Activated T-cell treated with anti-CD3 and anti-CD28 coated beads, Interleukin-2, amount 50 U/mL, for 72 hours (primary cell): ENCODE measurements around the gene FERMT3. TPM values are rescaled to one million over a fixed set of nuclear protein-coding genes. Genes with fewer than 3 reads are reported as not detected.
"Not testable (repeated sequence)": the region's sequence is repeated elsewhere in the genome, so short reads cannot be mapped to it uniquely, and the experiment has no call there.

Experiments
- ATAC-seq, 2 donors: fragments of 150-1000 bp; cut with Tn5 transposase; replicated peaks in 1 of 2; 2 replicates each; pipeline ENCODE4 v1.10.0; 2021; ENCODE audit warnings: moderate library complexity in 2 of 2, mild to moderate bottlenecking in 1 of 2
- DNase-seq, 2 donors: peaks; one replicate each; pipeline ENCODE4 v3.0.0; 2021 to 2022; ENCODE audit warnings: mixed read lengths in 1 of 2
- H3K27ac Mint-ChIP-seq: one replicate; pipeline ENCODE4 v1.8.0; 2022; ENCODE audit warnings: mild to moderate bottlenecking, moderate library complexity, mixed read lengths
- H3K27me3 Mint-ChIP-seq: one replicate; pipeline ENCODE4 v1.8.0; 2022; ENCODE audit warnings: low read depth, mixed read lengths
- H3K36me3 Mint-ChIP-seq, 2 donors: one replicate each; pipeline ENCODE4 v1.8.0; 2022; ENCODE audit warnings: mixed read lengths in 2 of 2, mild to moderate bottlenecking in 1 of 2; ENCODE audit not compliant: insufficient read depth in 2 of 2
- H3K4me1 Mint-ChIP-seq: one replicate; pipeline ENCODE4 v1.8.0; 2022; ENCODE audit warnings: low read depth, mixed read lengths
- H3K4me3 Mint-ChIP-seq, 2 donors: one replicate each; pipeline ENCODE4 v1.8.0; 2022; ENCODE audit warnings: mild to moderate bottlenecking in 2 of 2, mixed read lengths in 2 of 2, moderate library complexity in 2 of 2
- H3K9me3 Mint-ChIP-seq, 2 donors: one replicate each; pipeline ENCODE4 v1.8.0; 2022; ENCODE audit warnings: mixed read lengths in 2 of 2
- total RNA-seq, 2 donors: library from RNA; stranded (reverse); gene quantifications; one replicate each; pipeline ENCODE4 v1.2.3, GENCODE V29; 2022

FERMT3 gene
- total RNA-seq, 2 donors from 2014 or later = 158 to 164 TPM

DNA sequence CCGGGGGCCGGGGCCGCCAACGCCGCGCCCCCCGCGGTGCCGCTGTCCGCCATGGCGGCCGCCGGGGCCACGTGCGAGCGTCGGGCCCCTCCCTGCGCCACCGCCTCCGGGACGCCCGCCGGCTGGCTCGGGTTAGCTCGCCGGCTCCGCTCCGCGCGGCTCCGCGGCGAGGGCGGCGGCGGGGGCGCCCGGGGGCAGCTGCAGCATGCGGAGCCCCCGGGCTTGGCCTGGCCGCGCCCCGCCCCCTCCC lies 40.0 kb downstream of the FERMT3 start:
- not testable (repeated sequence) for H3K36me3 Mint-ChIP-seq, H3K27me3 Mint-ChIP-seq, DNase-seq

DNA sequence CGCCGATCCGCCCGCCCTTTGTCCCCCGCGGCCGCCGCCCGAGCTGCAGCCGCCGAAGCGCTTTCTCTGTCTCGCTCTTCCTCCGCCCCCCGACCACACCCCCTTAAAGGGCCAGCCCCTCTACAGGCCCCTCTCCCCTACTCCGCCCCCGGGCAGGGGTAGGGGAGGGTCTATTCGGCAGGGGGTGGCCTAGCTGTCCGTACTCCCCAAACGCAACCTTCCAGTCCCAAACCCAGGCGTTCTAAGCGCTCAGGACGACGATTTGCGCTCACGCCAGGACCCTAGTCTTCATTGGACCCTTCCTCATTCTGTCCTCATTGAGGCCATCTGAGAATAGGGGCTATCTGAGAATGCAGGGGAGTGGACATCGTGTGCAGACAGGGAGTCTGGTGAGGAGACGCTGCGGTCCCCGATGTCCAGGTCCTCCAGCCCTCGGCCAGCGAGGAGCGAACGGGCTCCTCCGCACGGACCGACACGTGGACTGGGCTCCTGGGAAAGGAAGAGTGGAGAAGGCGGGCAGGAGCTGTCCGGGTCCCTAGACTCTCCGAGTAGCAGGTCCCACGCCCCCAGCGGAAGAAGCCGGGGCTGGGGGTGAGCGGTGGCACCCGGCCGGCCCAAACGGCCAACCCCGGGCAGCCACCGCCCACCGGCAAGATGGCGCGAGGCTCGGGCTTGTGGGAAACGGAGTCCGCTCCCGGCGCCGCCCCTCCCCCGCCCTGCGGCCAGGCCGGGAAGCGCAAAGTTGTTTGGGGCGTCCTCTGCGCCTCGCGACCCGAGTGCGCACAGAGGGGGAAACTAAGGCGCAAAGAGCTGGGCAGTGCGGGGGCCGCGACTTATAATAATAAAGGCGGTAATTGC lies 40.6 kb downstream of the FERMT3 start, which contains the start of gene PPP1R14B:
PPP1R14B (minus strand) TSS at position 73 of the 858 bp plus-strand sequence. CDS start 270 bp downstream, outside the sequence.
- H3K27ac Mint-ChIP-seq = peak within 1 kb of the TSS; percentile 65
- peak within 1 kb of the TSS; percentile 93 for H3K4me3 Mint-ChIP-seq
- peak; percentile 87 to 91 for DNase-seq
- peak; percentile 66 to 72 for ATAC-seq
- no peaks in the 10 kb centered on the region for H3K9me3 Mint-ChIP-seq
- no peaks in the 10 kb centered on the region for H3K36me3 Mint-ChIP-seq
- no peaks in the 10 kb centered on the region for H3K27me3 Mint-ChIP-seq
- peaks cover 50% of the 10 kb centered on the region for H3K4me1 Mint-ChIP-seq

More for the DNA sequence above, 40.0 kb downstream of the FERMT3 start:
- H3K9me3 Mint-ChIP-seq, H3K27ac Mint-ChIP-seq: not testable (repeated sequence)
- Mint-ChIP-seq H3K4me3 (peak overlapping the region; percentile 88 to 91), H3K4me1 (peaks cover 44% of the 10 kb centered on the region)
- ATAC-seq = peak; percentile 14 to 25

DNA sequence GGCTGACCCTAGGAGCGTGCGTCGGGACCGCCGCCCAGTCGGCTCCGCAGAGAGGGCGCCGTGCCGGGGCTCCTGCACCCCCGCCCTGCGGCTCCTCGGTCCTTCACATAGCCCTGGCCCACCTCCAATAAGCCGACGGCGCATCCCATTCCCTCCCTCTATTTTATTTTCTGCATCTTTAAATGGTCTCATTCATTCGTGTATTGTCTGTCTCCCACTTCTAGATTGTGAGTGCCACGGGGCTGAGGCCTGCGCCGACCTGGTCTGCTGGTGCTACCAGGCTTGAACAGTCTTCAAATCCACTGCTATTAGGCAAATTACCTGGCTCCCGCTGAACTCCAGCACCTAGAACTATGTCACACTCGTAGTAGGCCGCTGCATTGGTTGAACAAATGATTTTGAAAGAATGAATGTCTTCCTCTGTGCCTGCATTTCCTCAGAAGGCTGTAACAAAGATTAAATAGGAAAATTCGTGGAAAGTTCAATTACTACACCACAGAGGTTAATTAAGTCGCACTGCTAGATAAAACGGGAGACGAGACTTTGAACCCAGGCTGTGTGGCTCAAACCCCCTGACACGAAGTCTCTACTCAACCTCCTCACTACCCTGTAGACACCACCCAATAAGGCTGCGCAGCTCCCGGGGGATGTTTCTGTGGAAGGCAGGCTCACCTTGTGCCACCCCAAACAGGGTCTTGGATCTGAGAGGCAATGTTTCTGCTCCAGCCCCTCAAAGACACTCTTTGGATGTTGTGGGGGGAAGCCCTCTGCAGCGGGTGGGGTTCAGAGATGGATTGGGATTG lies 41.4 kb downstream of the FERMT3 start:
- H3K36me3 Mint-ChIP-seq = no peaks in the 10 kb centered on the region
- DNase-seq (no peak), ATAC-seq (no peak)
- peaks cover 46% of the 10 kb centered on the region for H3K4me1 Mint-ChIP-seq
- H3K27me3 Mint-ChIP-seq = no peaks in the 10 kb centered on the region
- H3K9me3 Mint-ChIP-seq = no peaks in the 10 kb centered on the region
- H3K27ac Mint-ChIP-seq = no peak overlapping the region
- H3K4me3 Mint-ChIP-seq = peak overlapping the region; percentile 65 to 88

DNA sequence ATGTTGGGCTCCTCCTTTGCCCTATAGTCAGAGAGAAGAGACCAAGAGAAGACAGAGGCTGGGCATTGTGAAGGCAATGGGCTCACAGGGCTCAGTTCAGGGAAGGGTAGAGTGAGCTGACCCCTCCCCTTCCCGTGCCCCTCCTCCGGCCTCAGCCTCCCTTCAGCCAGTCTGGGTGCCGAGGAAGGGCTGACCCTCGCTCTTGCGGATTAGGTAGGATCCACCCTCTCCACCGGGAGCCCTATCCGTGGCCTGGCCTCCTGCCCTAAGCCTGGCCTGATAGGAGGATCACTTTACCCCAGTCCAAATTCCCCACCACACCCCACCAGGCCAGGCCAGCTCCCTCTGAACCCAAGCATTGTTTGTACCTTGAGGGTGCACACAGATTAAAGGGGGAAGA lies 42.1 kb downstream of the FERMT3 start:
- ATAC-seq = no peak
- Mint-ChIP-seq H3K36me3 (no peaks in the 10 kb centered on the region), H3K27ac (no peak overlapping the region), H3K4me1 (peaks cover 39% of the 10 kb centered on the region), H3K9me3 (no peaks in the 10 kb centered on the region), H3K27me3 (no peaks in the 10 kb centered on the region), H3K4me3 (peak overlapping the region in 1 of 2 donors; percentile 88)
- no peak for DNase-seq

DNA sequence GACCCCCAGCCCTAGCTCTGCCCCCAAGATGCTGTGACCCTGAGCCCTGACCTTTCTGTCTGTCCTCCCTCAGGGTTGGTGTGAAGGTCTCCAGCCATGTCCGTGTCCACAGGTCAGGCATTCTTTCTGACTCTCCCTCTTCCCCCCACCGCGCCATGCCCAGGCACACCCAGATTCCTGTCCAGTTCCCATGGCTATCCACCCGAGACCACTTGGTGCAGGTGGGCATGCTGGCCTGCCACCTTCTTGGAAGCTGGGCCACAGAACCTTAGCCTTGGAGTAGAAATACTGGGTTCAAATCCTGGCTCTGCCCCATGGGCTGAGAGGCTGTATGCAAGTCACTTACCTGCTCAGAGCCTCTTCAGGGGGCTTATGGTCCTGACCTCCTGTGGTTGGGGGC lies 42.5 kb downstream of the FERMT3 start:
- Mint-ChIP-seq H3K4me1 (peaks cover 34% of the 10 kb centered on the region), H3K27me3 (no peaks in the 10 kb centered on the region), H3K9me3 (no peaks in the 10 kb centered on the region), H3K4me3 (peak overlapping the region in 1 of 2 donors; percentile 39), H3K27ac (no peak overlapping the region), H3K36me3 (no peaks in the 10 kb centered on the region)
- no peak for ATAC-seq
- DNase-seq = no peak

DNA sequence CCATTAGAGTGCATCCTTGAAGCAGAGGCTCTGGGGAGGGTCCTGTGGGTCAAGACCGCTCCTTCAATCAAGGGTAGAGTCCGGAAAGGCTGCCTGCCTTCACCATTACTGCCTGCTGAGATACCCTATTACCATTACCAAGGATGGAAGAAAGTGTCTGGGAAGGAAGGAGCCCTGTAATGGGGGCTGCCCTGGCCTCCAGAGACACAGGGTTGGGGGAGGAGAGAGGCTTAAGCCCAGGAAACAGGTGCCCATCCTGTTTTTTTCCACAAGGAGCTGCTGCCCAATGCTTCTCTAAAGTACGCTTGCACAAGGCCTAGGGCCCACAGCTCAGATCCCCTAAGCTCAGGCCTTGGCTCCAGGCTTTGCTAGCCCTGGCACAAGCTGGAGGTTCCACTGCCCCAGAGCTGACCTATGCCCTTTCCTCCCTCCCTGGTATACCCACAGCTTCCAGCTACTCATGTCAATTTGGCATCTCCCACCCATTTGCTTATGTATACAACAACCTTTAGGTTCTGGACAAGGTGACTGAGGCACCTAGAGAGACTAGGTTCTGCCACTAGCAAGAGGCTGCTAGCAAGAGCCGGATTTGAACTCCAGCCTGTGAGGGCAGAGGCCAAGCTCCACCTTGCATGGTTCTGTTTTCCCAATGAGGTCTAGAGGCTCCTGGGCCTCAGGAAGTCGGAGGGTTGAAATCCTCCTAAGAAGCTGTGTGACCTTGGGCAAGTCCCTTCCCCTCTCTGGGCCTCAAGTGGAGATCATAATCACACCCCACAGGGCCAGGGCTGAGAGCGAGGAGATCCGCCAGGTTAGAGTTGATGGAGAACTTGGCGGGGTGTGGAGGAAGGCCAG lies 43.3 kb downstream of the FERMT3 start:
- H3K27ac Mint-ChIP-seq = no peak overlapping the region
- no peak for DNase-seq
- H3K9me3 Mint-ChIP-seq = no peaks in the 10 kb centered on the region
- H3K36me3 Mint-ChIP-seq = no peaks in the 10 kb centered on the region
- peaks cover 32% of the 10 kb centered on the region for H3K4me1 Mint-ChIP-seq
- H3K27me3 Mint-ChIP-seq = no peaks in the 10 kb centered on the region
- ATAC-seq = no peak
- H3K4me3 Mint-ChIP-seq = peak overlapping the region; percentile 62 to 87

DNA sequence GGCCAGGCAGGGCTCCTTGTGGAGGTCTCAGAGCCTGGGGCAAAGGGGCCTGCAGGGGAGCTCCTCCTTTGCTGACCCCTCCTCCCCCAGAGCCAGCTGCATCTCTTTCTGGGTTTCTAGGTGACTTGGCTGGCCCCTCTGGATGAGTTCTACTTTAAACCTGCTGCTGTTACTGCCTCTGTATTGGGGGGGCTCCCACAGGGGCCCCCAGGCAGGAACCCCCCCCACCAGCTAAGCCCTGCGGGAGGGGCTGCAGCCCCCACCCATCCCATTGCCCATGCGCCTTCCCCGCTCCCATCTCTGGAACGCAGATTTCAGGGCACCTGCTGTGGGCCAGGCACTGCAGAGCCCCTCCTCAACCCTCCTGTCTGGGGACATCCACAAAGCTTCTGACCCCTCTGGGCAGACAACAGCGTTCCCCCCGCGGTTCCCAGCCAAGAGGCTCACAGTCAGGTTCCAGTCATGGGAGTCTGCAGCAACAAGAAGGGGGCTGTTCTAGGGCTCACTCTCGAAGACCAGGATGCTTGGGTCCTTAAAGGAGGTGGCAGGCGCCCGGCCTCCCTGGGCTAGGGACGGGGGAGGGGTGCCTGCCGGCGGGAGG lies 44.0 kb downstream of the FERMT3 start:
- Mint-ChIP-seq H3K27me3 (no peaks in the 10 kb centered on the region), H3K9me3 (no peaks in the 10 kb centered on the region), H3K36me3 (no peaks in the 10 kb centered on the region), H3K27ac (no peak overlapping the region), H3K4me1 (peaks cover 32% of the 10 kb centered on the region), H3K4me3 (peak overlapping the region; percentile 81 to 87)
- peak in 1 of 2 donors; percentile 1 for ATAC-seq
- no peak for DNase-seq

DNA sequence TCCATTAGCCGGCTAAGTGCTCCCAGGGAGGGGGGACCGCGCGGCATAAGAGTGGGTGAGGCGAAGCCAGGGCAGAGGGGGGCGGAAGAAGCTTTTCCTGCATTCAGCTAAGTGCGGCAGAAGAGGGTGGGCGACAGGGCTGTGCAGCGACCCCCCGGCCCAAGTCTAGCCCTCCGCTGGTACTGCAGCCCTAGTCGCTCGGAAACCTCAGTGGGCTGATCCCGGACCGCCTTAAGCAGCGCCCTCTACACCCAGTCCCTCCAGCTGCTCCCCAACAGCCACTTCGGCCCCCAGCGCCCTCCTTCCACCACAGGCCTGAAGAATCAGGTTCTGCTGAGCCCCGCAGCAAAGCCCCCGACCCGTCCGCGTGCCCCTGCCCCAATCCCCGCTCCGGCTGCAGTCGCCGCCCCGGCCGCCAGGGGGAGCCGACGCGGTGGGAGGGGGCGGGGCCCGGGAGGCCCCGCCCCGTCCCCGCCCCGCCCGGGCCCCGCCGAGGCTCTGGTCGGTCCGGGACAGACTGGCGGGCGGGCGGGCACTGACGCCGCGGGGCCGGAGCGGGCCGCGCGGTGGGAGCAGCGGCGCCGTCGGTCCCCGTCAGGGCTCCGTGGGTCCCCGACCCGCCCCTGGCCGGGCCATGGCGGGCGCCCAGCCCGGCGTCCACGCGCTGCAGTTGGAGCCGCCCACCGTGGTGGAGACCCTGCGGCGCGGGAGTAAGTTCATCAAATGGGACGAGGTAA lies 44.7 kb downstream of the FERMT3 start, which contains the start of gene PLCB3:
PLCB3 (plus strand) TSS at position 515 of the 737 bp plus-strand sequence; CDS start at position 635, 120 bp downstream.
- H3K27me3 Mint-ChIP-seq = no peaks in the 10 kb centered on the region
- peak; percentile 71 to 72 for ATAC-seq
- peak; percentile 61 to 77 for DNase-seq
- H3K27ac Mint-ChIP-seq = peak within 1 kb of the TSS; percentile 80
- no peaks in the 10 kb centered on the region for H3K9me3 Mint-ChIP-seq
- peaks cover 32% of the 10 kb centered on the region for H3K4me1 Mint-ChIP-seq
- H3K4me3 Mint-ChIP-seq = peak within 1 kb of the TSS; percentile 95
- no peaks in the 10 kb centered on the region for H3K36me3 Mint-ChIP-seq

DNA sequence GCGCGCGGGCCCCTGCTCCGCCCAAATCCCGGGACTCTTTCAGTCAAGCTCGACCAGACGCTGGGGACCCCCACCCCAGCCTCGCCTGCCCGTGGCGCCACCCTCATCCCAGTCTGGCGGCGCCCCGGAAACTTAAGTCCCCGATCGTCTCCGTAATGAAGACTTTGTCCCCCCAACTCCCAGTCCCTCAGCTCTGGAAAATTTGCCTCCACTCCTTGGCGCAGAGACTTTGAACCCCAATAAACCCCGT lies 45.2 kb downstream of the FERMT3 start:
- peak overlapping the region; percentile 95 for H3K4me3 Mint-ChIP-seq
- H3K27me3 Mint-ChIP-seq = no peaks in the 10 kb centered on the region
- no peaks in the 10 kb centered on the region for H3K9me3 Mint-ChIP-seq
- ATAC-seq (no peak), DNase-seq (no peak)
- peaks cover 32% of the 10 kb centered on the region for H3K4me1 Mint-ChIP-seq
- H3K27ac Mint-ChIP-seq = peak overlapping the region; percentile 80
- no peaks in the 10 kb centered on the region for H3K36me3 Mint-ChIP-seq

DNA sequence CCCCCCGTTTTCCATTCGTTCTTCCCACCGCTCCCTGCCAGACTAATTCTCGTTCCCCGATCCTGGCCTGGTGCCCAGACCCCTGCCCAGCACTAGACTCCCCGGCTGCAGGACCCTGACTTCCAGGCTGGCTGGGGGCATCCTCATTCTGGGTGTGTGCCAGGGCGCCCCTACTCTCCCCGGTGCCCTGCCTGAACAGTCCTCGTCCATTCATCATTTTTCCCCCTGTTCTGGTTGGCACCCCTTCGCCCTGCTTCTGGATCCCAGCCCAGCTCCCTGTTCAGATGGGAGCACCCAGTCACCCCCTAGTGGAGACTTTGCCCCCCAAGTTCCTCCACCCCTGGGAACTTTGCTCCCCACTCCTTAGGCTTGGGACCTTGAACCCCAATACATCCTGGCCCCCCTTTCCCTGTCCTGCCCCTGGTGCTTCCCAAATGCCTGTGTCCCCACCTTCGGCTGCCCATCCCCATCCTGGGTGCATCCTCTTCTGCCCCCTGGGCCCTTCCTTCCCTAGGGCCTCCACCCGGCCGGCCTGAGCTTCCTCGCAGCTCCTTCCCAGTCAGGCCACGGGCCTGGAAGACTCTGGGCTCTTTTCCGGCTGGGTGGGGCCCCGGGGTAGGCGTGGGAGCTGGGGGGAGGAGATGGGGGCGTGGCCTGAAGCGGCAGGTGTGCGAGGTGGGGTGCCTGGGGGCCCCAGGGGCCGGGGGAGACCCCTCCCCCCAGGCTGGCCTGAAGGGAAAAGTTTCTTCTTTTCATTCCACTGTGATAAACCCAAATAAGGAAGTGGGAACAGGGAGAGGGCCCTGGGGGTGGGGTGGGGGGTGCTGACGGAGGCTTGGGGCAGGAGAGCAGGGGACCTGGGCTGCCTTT lies 45.7 kb downstream of the FERMT3 start:
- Mint-ChIP-seq H3K36me3 (no peaks in the 10 kb centered on the region), H3K27me3 (no peaks in the 10 kb centered on the region), H3K4me1 (peaks cover 32% of the 10 kb centered on the region), H3K4me3 (peak overlapping the region; percentile 95), H3K27ac (peak overlapping the region; percentile 80), H3K9me3 (no peaks in the 10 kb centered on the region)
- no peak for ATAC-seq
- DNase-seq = peak in 1 of 2 donors; percentile 22

DNA sequence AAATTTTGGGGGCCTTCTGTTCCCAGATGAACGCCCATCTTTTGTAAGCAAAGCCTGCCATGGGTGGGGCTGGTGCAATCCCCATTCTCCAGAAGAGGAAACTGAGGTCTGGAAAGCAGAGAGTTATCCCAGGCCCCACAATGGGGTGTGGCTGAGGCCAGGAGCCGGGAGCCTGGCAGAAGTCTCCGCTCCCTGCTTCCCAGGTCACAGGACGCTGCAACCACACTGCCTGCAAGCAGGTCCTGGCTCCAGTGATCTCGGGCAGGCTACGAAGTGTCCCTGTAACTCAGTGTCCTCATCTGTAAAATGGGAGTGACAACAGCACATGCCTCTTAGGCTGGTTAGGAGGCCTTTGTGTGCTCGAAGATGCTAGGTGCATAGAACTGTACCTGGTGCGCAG lies 46.5 kb downstream of the FERMT3 start:
- Mint-ChIP-seq H3K27ac (no peak overlapping the region), H3K36me3 (peaks cover 0 to 1% of the 10 kb centered on the region in 2 donors), H3K4me3 (peak overlapping the region in 1 of 2 donors; percentile 95), H3K9me3 (no peaks in the 10 kb centered on the region), H3K4me1 (peaks cover 27% of the 10 kb centered on the region), H3K27me3 (no peaks in the 10 kb centered on the region)
- DNase-seq (no peak), ATAC-seq (no peak)
